Measurements from ENCODE around the gene CCDC107. TPM values are rescaled to one million over a fixed set of nuclear protein-coding genes. Genes with fewer than 3 reads are reported as not detected.
"Not testable (repeated sequence)": the region's sequence is repeated elsewhere in the genome, so short reads cannot be mapped to it uniquely, and the experiment has no call there.

The CCDC107 gene, protein sequence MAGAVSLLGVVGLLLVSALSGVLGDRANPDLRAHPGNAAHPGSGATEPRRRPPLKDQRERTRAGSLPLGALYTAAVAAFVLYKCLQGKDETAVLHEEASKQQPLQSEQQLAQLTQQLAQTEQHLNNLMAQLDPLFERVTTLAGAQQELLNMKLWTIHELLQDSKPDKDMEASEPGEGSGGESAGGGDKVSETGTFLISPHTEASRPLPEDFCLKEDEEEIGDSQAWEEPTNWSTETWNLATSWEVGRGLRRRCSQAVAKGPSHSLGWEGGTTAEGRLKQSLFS
- polyA plus RNA-seq (ENCODE audit: insufficient read length in 12 of 12): 10 to 100 TPM in 10 of 12 donors, not detected in 2; 12.4 to 21.7 (median 16.1) TPM
- long read RNA-seq, donor 1, transcript CCDC107-206 (5 exons, 1,242 nt): major isoform, 18 of 36 reads
- long read RNA-seq, donor 1, transcript CCDC107-204 (6 exons, 1,173 nt): minor isoform, 13 of 36 reads
- long read RNA-seq, donor 1, partial matches to known transcripts: 0 of 36 reads
- long read RNA-seq, donor 1, other reads (novel, unspliced or antisense): 0 of 36 reads
- long read RNA-seq, donor 2, transcript CCDC107-206 (5 exons, 1,242 nt): major isoform, 15 of 26 reads
- long read RNA-seq, donor 2, transcript CCDC107-204 (6 exons, 1,173 nt): minor isoform, 9 of 26 reads
- long read RNA-seq, donor 2, partial matches to known transcripts: 0 of 26 reads
- long read RNA-seq, donor 2, other reads (novel, unspliced or antisense): 0 of 26 reads
- long read RNA-seq, donor 3, transcript CCDC107-204 (6 exons, 1,173 nt): major isoform, 5 of 13 reads
- long read RNA-seq, donor 3, transcript CCDC107-206 (5 exons, 1,242 nt): major isoform, 5 of 13 reads
- long read RNA-seq, donor 3, partial matches to known transcripts: 0 of 13 reads
- long read RNA-seq, donor 3, other reads (novel, unspliced or antisense): 0 of 13 reads
- long read RNA-seq, donor 4, transcript CCDC107-206 (5 exons, 1,242 nt): major isoform, 6 of 11 reads
- long read RNA-seq, donor 4, partial matches to known transcripts: 0 of 11 reads
- long read RNA-seq, donor 4, other reads (novel, unspliced or antisense): 0 of 11 reads
- long read RNA-seq, donor 5: 0 reads
- long read RNA-seq, donor 6, transcript CCDC107-206 (5 exons, 1,242 nt): major isoform, 5 of 7 reads
- long read RNA-seq, donor 6, partial matches to known transcripts: 0 of 7 reads
- long read RNA-seq, donor 6, other reads (novel, unspliced or antisense): 0 of 7 reads
- long read RNA-seq, donor 7, partial matches to known transcripts: 0 of 4 reads
- long read RNA-seq, donor 7, other reads (novel, unspliced or antisense): 0 of 4 reads
- long read RNA-seq, donor 8, transcript CCDC107-204 (6 exons, 1,173 nt): major isoform, 13 of 24 reads
- long read RNA-seq, donor 8, transcript CCDC107-206 (5 exons, 1,242 nt): minor isoform, 11 of 24 reads
- long read RNA-seq, donor 8, partial matches to known transcripts: 0 of 24 reads
- long read RNA-seq, donor 8, other reads (novel, unspliced or antisense): 0 of 24 reads
- long read RNA-seq, donor 9, transcript CCDC107-206 (5 exons, 1,242 nt): major isoform, 7 of 15 reads
- long read RNA-seq, donor 9, partial matches to known transcripts: 0 of 15 reads
- long read RNA-seq, donor 9, other reads (novel, unspliced or antisense): 0 of 15 reads
- long read RNA-seq, donor 10, transcript CCDC107-202 (4 exons, 1,016 nt): minor isoform, 5 of 19 reads
- long read RNA-seq, donor 10, transcript CCDC107-206 (5 exons, 1,242 nt): minor isoform, 5 of 19 reads
- long read RNA-seq, donor 10, transcript CCDC107-204 (6 exons, 1,173 nt): major isoform, 9 of 19 reads
- long read RNA-seq, donor 10, partial matches to known transcripts: 0 of 19 reads
- long read RNA-seq, donor 10, other reads (novel, unspliced or antisense): 0 of 19 reads
- long read RNA-seq, donor 11, transcript CCDC107-206 (5 exons, 1,242 nt): major isoform, 8 of 15 reads
- long read RNA-seq, donor 11, partial matches to known transcripts: 0 of 15 reads
- long read RNA-seq, donor 11, other reads (novel, unspliced or antisense): 0 of 15 reads

DNA sequence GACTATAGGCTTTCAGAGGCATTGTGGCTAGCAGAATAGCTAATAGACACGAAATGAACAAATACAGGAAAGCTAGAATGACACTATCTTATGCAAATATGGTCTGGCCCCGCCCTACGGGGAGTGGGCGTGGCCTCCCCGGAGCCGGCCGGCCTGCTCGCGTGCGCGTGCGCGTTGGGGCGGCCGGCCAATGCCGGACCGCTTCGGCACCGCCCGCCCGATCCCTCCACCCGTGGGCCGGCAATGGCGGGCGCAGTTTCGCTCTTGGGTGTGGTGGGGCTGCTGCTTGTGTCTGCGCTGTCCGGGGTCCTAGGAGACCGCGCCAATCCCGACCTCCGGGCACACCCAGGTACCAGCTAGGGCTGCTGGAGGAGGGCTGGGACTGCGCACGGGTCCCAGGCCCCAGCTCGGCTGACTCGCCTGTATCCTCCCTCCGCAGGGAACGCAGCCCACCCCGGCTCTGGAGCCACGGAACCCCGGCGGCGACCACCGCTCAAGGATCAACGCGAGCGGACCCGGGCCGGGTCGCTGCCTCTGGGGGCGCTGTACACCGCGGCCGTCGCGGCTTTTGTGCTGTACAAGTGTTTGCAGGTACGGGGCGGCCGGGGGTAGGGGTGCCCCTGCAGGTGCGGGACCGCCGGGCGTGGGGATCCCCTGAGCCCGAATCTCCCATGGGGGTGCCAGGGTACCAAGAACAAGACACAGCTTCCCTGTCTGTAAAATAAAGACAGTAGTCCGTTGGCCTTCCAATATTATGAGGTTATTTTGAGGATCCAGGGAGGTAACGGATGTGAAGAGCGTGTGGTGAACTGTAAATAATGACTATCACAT, at the start of gene CCDC107:
Gene CCDC107, plus strand, starts transcription at position 156 of the 831 bp plus-strand sequence. Its CDS starts 88 bp downstream, at position 244.
- DNase-seq: peak; percentile 89

DNA sequence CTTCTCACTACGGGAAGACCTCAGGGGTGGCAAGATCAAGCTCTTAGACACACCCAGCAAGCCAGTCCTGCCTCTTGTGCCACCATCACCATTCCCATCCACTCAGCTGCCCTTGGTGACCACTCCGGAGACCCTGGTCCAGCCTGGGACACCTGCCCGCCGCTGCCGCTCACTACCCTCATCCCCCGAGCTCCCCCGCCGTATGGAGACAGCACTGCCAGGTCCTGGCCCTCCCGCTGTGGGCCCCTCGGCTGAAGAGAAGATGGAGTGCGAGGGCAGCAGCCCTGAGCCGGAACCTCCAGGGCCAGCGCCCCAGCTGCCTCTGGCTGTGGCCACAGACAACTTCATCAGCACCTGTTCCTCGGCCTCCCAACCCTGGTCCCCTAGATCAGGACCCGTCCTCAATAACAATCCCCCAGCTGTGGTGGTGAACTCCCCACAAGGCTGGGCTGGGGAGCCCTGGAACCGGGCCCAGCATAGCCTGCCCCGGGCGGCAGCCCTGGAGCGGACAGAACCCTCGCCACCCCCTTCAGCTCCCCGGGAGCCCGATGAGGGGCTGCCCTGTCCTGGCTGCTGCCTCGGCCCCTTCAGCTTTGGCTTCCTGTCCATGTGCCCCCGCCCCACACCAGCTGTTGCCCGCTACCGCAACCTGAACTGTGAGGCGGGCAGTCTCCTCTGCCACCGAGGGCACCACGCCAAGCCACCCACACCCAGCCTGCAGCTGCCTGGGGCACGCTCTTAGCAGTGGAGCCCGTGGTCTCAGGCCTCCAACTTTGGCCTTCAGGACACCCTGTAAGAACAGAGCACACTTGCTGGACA, 48.9 kb upstream of the CCDC107 start:
- peak; percentile 38 for DNase-seq

DNA sequence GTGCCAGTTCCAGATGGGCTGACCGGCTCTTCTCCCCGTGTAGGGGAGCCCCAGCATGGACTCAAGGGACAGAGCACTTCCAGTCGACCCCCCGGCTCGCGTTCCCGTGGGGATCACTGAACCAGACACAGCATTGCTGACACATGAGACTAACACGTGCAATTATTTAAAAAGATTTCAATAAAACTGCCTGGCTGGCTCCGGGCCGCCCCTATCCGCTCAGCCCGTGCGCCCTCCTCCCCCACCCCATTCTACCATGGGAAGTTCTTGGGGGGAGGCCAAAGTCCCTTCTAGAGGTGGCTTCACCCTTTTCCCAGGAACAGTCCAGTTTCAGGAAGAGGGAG, 48.3 kb upstream of the CCDC107 start:
- DNase-seq: no peak

DNA sequence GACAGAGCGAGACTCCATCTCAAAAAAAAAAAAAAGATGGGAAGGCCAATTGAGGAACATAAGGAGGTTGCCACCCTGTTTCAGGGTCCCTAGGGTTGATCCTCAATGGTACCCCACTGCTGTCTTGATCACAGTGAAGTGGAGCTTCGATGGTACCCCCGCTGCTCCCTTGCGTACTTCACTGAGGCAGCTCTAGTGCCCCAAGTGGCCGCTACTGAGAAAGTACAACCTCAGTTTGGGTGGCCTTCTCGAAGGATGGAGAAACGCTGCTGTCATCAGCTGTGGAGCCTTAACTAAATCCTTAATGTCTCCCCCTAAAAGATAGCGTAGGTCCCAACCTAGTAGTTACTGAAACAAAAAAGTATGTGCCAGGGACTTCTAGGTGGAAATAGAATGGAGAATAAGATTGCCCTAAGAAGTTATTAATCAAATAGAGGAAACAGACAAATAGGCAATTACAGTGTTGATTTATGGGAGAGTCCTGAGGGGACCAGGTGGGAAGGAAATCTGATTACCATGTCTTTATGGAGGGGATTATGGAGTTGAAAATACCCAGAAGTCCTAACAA, 46.8 kb upstream of the CCDC107 start:
- DNase-seq: no peak

DNA sequence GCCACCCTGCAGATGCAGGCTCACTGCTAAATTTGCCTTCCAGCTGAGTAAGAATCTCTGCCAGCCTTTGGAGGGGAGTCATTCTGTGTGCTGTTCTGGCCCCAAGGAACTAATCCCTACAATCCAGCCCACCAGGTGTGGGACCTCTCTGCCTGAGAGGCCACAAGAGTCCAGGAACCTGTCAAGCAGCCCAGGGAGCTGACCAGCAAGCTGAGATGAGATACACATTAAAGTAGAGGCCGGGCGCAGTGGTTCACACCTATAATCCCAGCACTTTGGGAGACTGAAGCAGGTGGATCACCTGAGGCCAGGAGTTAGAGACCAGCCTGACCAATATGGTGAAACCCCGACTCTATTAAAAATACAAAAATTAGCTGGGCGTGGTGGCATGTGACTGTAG, 46.0 kb upstream of the CCDC107 start:
- DNase-seq: not testable (repeated sequence)

DNA sequence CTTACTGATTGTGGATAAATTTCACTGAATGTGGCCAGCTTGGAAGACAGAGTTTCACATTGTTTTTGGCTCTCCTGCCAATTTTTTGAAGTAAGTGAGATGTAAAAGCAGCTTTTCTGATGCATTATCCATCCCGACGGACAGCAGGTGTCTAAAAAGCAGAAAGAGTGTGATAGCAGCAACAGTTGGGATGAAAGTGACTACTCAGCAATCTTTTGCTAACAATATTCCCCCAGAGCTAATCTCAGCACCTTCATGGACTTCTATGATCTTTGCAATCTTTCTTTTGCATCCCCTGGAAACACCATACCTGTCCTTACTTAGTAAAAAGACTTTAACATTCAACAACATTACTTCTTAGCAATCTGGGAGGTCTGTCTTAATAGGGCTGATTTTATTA, 45.2 kb upstream of the CCDC107 start:
- DNase-seq: no peak

DNA sequence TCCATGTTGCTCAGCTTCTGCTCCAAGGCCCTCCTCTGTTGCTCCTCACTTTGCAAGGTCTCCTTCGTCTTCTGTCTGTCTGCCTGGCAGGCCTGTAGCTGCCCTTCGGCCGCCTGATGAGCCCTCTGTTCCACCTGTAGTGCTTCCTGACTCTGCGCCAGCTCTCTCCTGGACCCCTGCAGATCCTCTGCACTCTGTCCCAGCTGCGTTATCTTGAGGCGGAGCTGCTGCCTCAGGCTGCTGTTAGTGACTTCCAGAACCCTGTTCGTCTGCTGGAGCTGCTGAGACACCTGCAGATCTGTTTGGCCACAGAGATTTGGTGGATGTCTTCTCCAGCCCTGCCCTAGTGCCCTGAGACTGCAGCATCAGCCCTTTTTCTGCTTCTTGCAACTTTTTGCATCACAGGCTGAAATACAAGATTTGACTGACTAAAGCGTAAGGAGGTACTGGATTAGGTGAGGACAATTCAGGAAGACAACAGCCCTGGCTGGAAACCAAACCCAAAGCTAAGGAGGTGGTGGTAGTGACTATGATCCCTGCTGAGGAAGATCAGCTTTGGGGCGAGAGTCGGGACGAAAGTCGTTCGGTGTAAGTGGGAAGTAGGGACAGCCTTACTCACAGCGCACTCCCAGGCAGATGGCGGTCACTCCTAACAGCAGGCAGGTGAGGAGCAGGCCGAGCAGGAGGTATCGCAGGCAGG, 42.0 kb upstream of the CCDC107 start:
- DNase-seq: no peak

DNA sequence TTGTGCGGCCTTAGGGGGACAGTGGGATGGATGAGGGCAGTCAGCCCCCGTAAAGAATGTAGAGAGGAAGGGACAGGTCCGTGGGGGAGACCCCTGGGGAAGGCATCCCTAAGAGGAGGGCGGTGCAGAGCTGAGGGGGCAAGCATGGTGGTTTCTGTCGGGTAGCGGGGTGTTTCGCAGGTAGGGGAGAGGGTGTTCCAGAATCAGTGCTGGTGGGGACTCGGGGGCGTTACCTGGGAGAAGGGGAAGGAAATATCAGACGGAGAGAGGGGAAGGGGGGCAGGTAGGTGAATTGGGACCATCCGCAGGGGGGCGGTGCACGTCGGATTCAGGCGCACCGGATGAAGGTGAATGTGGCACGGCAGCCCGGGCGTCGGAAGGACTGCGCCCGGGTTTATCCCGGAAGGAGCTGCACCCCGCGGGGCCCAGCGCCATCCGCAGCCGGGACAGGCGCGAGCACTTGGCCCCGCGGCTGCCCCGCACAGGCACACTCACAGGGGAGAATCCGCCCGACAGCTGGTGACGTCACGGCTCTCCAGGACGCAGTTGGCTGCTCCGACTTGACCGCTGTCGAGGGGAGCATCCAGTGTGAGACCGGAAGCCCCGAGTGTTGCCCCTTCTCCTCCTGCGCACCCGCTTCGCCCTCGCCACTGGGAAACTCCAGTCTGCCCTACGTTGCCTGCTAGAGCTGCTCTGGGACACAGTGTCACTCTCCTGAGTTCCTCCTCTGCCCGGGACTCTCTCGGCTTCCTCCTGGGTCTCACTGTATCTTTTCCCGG, 41.2 kb upstream of the CCDC107 start:
- DNase-seq: peak; percentile 34

DNA sequence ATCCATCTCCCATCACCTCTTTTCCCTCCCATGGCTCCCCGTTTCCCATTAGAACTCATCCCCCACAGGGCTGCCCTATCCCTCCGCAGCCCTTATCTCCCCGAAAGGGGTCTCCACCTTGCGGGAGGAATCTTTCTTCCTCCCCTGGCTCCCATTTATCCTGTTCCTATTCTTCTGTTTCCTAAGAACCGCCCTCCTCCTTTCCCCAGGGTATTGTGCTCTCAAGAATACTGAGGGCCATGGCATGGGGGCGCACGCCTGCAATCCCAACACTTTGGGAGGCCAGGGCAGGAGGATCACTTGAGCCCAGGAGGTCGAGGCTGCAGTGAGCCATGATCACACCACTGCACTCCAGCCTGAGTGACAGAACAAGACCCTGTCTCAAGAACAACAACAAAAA, 40.5 kb upstream of the CCDC107 start:
- DNase-seq: no peak

DNA sequence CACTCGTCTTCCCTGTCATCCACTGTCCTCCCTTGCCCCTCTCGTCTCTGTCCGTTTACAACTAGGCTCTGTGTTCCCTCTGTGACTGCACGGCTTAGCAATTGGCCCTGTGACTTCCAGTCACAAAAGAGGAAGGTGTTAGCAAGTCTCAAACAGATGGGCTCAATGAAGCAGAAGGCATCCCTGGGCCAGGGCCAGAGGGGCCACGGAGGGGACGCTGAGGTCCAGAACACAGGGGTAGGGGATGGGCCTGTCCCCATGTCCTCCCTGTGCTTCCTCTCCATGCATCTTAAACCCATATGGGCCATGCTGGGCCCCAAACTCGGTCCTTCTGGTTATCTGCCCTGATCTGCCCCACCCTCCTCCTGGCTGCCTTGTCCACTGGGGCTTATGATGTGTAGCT, 39.8 kb upstream of the CCDC107 start, which contains the start of gene CD72:
Gene CD72, minus strand, starts transcription at position 89 of the 403 bp plus-strand sequence. CDS start 110 bp downstream, outside the sequence.
- no peak for DNase-seq

DNA sequence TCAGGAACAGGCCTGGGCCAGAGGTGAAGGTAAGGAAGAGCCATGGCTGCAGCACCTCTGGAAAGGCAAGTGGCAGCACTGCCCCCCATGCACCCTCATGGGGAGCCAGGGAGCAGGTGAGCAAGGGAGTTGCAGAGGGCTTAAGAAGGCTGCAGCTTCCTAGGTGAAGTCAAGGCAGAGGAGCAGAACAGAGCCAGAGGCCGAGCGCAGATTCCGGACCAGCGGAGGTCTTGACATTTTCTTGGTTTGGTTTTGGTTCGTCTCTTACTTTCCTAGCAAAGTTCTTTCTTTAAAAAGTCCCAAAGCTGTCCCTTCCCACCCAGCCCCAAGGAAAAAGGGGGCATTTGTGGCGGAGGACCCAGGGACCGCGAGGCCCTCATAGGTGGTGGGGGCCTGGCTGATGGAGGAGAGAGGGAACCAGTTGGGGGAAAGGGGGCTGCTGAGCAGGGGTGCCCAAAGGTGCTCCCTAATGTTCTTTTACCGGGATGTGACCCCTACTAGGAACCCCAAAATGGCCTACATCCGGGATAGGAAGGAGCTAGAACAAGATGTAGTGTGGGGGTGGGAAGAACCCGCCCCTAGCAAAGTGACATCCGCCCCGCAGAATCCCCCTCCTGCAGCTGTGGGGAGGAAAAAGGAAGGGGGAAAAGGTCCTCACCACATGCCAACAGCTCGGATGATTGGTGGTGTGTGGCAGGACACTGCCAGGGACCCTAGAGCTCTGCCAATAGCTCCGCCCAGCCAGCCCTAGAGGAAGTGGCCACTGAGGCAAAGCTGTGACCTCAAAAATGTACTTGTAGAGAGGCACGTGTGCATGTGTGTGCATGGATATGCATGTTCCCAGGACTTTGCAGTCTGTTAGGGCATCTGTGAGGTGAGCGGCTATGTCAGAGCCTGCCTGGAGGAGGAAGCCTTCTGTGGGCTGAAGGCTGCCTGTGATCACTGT, 39.0 kb upstream of the CCDC107 start:
- DNase-seq: no peak

DNA sequence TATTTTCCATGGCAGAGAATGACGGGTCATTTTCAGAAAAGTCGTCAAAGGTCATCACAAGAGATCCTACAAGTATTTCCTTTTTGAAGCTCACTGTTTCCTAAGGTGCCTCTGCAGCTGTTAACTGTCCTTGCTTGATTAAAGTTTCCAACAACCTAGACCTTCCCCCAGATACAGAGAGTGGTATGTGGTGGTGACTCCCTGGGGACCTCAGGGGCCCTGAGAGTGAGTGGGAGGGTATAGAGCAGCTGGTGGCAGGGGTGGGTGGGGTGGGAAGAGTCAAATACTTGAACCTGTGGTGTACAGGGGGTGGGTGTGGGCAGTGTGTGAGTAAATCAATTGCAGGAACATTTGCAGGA, 38.3 kb upstream of the CCDC107 start:
- DNase-seq: no peak

DNA sequence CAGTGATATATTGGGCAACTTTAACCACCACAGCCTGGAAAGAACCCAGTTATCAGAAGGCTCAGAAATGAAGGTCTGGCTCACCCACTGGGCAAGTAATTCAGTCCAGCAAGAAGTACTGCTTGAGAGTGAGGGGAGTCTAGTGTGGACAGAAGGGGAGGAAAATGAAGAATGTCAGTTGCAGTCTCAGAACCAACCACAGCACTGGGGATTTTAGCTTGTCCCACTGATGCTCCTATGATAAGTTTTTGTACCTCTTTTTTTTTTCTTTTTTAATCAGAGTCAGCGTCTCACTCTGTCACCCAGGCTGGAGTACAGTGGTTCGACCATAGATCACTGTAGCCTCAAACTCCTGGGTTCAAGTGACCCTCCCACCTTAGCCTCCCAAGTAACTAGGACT, 30.5 kb upstream of the CCDC107 start:
- DNase-seq: no peak

DNA sequence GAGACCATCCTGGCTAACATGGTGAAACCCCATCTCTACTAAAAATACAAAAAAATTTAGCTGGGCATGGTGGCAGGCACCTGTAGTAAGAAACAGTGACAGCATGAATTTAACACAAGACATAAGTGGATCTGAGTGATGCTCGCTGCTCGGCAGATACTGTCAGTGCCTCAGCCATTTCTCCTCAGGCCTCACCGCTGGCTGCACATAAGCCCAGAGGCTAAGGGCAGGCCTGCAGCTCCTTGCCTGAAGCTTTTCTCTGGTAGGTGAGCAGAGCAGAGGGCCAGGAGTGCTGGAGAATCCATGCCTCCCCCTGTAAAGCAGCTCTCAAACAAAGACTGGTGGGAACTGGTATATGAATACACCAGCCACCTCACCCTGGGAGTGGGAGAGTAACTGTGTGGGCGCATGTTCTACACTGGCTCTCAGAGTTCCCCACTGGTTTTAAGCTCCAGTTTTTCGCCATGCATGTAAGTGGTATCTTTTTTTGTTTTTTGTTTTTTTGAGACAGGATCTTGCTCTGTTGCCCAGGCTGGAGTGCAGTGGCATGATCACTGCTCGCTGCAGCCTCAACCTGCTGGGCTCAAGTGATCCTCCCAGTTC, 29.6 kb upstream of the CCDC107 start:
- DNase-seq: no peak

DNA sequence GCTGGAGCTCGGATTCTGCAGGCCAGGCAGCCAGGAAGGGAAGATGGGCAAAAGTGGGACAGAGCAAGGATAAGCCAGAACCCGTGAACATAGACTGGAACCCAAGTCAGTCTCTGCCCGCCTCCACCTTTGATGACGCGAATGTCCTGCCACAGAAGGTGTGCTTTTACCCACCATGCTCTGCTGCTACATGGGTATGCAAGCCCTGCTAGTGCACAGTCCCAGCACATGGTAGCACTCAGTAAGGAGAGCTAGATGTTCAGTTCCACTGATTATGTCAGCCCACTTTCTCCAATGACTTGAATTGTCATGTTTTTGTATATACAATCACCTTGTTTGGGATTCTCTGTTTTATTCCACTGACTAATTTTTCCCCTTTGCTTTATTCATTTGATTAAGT, 28.5 kb upstream of the CCDC107 start:
- no peak for DNase-seq
